ENCODE results near the gene LAMC1.

- no peak for TF ChIP-seq CTCF (IDR thresholded peaks at IDR 0.05)
- no peak for TF ChIP-seq EZH2 (IDR thresholded peaks at IDR 0.05; ENCODE audit: borderline replicate concordance, insufficient read depth, low read depth, low read length, poor library complexity, severe bottlenecking)
Measured at GRCh38 chr1:183164340-183164739, 141.1 kb downstream of the LAMC1 start.

Measured in B cell (primary cell).